ENCODE measurements around the gene MACF1.
A peak's percentile ranks its signal among the peaks of the same experiment; 100 is the strongest.
"Not testable (repeated sequence)": the region's sequence is repeated elsewhere in the genome, so short reads cannot be mapped to it uniquely, and the experiment has no call there.

The MACF1 gene

DNA sequence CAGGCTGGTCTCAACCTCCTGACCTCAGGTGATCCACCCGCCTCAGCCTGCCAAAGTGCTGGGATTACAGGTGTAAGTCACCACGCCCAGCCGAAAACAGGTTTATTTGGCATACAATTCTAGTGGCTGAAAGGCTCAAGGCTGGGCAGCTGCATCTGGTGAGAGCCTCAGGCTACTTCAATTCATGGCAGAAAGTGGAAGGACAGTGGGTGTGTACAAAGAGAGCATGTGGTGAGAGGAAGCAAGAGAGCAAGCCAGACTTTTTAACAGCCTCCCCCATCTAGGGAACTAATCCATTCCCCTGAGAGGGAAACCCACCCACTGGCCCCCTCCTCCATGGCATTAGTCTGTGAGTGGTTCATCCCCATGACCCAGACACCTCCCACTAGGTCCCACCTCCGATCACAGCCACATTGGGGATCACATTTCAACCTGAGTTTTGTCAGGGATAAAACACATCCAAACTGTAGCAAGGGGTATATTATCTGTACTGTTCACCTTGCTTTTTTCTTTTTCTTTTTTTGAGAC is 296.4 kb downstream of the MACF1 start:
- no peak for DNase-seq

DNA sequence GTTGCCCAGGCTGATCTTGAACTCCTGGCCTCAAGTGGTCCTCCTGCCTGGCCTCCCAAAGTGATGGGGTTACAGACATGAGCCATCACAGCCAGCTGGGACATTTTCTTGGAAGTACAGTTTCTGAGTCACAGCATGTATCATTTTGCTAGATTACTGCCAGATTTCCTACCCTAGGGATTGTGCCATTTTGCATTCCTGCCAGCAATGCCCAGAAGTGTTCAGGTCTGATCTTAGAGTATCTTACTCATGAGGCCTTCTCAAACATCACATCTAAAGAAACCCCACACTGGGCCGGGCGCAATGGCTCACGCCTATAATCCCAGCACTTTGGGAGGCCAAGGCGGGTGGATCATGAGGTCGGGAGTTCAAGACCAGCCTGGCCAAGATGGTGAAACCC is 297.2 kb downstream of the MACF1 start:
- no peak for DNase-seq

DNA sequence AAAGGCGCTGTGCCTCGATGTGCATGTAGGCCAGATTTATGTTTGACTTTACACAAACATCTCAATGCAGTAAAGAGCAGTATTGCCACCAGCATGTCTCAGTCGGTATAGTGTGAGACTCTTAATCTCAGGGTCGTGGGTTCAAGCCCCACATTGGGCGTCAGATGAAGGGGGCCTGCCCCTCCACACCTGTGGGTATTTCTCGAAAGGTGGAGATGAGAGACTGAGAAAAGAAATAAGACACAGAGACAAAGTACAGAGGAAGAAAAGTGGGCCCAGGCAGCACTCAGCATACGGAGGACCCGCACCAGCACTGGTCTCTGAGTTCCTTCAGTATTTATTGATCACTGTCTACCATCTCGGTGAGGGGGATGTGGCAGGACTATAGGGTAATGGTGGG is 299.9 kb downstream of the MACF1 start:
- not testable (repeated sequence) for DNase-seq

DNA sequence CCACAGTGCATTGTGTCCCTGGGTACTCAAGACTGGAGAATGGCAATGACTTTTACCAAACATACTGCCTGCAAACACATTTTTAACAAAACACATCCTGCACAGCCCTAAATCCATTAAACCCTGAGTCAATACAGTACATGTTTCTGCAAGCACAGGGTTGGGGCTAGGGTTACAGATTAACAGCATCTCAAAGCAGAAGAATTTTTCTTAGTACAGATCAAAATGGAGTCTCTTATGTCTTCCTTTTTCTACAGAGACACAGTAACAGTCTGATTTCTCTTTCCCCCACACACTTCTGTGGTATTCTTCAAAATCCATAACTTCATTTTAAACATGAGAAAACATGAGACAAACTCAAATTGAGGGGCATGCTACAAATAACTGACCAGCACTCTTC is 300.8 kb downstream of the MACF1 start:
- DNase-seq, result no peak

DNA sequence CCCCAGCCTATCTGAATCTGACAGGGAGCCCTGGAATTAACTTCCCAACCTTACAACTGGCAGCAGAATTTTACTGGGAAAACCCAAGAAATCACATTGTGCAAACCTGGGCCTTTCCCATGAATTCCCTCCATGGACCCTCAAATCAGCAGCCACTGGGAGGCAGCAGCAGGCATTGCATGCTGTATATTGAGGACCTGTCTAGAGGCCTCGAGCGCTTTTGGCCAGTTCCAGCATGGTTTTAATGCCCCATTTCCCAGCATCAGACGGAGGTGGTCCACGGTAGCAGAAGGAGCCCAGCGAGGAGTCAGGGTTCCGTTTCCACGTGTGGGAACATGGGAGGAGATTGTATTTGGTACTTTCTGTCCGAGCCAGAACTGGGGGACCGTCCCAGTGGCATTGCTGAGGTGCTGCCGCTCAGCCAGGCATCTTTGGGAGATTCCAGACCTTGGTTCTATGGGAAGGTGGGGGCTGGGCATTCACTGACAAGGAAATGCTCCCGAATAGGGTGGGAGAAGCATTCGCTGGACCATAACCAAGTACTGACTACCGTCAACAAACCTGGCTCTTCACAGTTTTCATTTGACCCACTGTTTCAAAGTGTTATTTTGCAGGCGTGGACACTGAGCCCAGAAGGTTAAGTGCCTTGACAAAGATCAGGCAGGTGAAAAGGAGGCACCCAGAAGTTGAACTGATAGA is 302.9 kb downstream of the MACF1 start:
- no peak for DNase-seq

DNA sequence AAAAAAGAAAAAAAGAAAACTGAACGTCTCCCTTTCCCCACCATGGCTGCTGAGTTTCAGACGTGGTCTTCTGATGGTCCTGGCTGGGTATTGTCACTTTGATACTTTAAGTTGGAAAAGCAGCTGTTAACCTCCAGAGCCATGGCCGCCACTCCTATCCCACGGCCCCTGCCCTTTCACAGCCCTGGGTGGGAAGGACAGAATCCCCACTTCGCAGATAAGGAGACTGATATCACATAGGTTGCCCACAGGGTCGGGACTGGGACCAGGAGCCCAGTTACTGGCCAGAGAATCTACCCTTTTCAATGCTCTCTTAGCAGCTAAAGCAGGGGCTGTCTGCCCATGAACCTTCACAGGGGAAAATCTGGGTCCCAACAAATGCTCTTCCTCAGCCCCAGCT is 303.8 kb downstream of the MACF1 start:
- DNase-seq, result no peak

DNA sequence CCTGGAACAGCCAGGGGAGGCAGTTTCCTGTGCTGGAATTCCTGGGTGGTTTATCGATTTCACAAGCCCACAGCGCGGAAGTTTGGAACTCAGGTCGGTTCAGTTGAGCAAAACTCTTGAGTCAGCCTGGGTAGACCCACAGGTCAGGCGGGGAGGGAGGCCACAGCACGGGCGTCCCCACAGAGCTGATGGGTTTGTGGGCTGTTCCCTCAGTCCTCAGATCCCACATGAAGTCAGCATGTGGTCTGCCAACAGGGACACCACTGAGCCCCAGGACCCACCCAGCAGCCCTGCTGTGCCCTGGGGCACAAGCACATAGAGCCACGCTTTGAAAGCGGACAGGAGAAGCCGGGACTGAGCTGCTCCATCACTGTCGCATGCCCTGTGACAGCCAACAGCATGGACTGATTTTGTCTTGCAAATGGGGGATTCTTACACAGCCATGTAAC is 304.4 kb downstream of the MACF1 start:
- no peak for DNase-seq

DNA sequence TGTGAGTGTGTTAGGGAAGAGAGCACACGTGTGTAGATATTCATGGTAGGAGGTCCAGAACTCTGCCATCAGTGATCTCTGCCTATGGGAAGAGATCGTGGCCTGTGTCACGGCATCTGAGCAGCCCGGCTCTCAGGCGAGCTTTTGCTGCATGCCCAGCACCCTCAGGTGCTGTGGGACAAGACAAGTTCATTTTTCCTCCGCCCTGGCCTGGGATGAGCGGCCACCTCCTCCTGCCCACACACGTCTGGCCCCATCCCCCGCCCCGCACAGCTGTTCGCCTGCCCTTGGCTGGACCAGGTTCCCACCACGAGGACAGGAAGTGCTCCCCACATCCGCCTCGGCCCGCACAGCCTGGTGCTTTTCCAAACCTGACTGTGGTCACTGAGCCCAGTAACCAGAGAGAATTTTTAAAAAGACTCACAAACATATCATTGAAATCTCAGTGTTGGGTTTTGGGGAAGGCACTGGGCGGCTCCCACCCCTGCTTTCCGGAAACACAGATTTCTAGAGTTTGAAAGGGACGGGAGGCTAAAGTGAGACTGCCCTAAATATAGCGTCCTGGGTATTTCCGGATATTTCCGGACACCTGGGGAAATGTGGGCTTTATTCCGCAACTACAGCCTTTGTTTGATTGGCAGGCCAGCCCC is 305.0 kb downstream of the MACF1 start:
- peak; percentile 20 for DNase-seq

DNA sequence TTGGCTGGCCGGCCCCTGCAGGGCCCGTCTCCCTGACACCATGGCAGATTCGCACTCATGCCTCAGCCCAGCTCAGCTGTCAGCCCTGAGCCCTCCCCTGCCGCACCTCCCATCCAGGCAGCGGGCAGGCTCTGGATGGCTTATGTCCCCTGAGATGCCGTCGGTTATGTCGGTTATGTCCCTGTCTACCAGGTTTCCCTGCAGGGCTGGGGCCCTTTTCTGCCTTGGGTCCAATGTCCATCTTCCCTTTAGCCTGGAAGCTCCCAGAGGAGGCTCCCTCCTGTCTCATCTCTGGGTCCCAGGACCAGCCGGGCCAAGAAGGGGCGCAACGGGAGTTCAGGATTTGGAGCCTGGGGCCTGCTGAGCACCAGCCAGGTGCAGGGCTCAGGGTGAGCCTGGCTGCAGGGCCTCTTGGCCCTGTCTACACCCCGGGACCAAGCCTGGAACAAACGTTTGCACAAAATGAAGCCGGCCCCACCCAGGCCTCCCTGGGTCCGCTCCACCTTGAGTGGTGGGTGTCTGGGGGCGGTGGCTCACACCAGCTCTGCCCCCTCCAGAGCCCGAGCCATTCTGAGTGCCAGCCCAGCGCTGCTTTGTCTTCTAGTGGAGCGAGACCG is 306.2 kb downstream of the MACF1 start:
- not testable (repeated sequence) for DNase-seq

DNA sequence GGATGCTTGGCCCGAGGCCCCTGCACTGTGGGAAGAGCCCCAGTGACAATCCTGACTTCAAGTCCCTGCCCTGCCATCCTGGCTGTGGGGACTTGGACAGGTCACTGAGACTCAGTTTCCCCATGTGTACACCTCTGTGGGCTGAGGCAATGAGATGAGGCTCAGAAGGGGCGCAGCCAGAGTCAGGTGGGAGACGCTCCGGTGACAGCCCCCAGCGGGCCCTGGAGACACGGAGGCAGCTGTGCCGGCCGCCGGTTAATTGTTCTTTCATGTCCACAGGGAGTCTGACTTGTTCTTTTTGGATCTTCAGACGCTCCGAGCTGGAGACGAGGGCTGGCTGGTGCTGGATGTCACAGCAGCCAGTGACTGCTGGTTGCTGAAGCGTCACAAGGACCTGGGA is 307.0 kb downstream of the MACF1 start:
- not testable (repeated sequence) for DNase-seq

DNA sequence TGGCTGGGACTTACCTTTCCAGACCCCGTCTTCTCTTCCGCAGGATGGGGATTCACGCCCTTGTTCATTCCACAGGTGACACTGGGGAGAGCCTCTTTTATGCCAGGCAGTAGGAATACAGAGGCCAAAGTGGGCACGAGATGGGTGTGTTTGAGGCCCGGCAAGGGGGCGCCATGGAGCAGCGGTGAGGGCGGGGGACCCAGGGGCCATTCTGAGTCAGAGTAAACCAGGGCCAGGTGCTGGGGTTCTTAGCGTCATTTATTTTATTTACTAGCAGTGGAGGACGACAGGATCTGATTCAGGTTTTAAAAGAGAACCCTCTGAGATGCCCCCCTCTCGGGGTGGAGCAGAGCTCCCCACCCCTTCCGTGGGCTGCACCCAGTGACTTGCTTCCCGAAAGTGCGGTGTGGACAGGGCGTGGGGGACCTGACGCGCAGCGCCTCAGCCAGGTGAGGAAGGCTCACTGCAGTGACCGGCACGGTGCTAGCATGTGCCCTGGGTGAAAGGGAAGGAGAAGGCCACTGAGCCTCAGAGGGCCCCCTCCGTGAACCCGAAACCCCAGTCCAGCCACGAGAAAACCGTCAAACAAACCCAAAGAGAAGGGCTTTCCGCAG is 307.8 kb downstream of the MACF1 start:
- not testable (repeated sequence) for DNase-seq

DNA sequence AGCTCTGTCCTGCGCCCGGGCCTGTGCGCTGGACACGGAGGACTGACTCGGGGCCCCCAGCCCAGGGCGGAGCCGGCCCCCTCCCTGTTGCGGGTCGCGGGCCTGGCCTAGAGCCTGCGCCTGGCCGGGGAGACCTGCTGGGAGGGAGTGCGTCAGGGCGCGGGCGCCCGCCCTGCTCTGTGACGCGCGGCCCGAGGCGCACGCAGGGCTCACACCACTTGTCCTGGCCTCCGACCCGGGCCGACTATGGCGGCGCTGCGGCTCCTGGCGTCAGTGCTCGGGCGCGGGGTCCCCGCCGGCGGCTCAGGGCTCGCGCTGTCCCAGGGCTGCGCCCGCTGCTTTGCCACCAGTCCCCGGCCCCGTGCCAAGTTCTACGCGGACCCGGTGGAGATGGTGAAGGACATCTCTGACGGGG is 310.2 kb downstream of the MACF1 start:
- not testable (repeated sequence) for DNase-seq

DNA sequence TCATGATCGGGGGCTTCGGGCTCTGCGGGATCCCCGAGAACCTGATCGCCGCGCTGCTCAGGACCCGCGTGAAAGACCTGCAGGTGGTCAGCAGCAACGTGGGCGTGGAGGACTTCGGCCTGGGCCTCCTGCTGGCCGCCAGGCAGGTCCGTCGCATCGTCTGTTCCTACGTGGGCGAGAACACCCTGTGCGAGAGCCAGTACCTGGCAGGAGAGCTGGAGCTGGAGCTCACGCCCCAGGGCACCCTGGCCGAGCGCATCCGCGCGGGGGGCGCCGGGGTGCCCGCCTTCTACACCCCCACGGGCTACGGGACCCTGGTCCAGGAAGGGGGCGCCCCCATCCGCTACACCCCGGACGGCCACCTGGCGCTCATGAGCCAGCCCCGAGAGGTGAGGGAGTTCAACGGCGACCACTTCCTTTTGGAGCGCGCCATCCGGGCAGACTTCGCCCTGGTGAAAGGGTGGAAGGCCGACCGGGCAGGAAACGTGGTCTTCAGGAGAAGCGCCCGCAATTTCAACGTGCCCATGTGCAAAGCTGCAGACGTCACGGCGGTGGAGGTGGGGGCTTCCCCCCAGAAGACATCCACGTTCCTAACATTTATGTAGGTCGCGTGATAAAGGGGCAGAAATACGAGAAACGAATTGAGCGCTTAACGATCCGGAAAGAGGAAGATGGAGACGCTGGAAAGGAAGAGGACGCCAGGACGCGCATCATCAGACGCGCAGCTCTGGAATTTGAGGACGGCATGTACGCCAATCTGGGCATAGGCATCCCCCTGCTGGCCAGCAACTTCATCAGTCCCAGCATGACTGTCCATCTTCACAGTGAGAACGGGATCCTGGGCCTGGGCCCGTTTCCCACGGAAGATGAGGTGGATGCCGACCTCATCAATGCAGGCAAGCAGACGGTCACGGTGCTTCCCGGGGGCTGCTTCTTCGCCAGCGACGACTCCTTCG is 310.9 kb downstream of the MACF1 start:
- not testable (repeated sequence) for DNase-seq

DNA sequence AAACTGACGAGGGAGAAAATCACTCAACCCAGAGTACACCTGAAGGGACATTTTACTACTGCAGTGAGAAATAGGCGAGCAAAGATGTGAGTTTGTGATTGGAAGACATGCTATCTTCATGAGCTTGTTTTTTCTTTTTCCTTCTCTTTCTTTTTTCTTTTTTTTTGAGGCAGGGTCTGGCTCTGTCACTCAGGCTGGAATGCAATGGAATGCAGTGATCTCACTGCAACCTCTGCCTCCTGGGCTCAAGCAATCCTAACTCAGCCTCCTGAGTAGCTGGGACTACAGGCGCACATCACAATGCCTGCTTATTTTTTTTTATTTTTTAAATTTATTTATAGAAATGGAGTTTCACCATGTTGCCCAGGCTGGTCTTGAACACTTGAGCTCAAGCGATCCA is 312.3 kb downstream of the MACF1 start:
- not testable (repeated sequence) for DNase-seq

DNA sequence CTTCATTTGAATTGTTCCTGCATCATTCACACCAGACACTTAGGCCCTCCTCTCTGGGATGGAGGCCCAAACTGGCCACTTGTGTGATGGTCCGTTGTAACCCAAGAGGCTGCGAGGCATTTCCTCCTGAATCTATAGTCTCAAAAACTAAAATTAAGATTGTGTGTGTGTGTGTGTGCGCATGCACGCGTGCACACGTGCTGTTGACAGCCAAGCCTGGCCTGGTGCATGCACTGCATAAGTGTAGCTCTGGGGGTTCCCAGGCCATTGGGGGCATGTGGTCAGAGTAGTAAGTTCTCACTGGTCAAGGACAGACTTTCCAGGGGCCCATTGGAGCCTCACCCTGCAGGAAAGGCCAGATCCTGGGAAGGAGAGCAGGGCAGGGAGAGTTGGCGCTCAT is 313.4 kb downstream of the MACF1 start:
- DNase-seq, result not testable (repeated sequence)

DNA sequence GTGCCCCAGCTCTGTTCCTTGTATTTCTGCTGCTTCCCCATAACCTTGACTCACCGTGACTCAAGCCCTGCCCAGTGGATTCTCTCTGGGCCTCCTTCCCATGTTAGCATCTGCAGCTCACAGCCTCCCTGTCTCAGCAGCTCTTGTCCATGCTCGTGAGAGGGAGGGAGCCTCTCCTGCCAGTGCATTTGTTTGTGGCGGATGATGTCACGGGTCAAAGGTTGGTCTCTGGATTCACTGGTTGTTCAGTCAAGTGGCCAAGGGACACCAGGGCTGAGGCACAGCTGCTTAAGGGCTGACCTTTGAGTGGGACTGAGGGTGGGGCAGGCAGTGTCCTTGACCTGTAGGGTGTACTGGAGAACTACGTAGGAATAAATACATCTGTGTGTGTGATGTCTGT is 314.9 kb downstream of the MACF1 start:
- DNase-seq, result not testable (repeated sequence)

DNA sequence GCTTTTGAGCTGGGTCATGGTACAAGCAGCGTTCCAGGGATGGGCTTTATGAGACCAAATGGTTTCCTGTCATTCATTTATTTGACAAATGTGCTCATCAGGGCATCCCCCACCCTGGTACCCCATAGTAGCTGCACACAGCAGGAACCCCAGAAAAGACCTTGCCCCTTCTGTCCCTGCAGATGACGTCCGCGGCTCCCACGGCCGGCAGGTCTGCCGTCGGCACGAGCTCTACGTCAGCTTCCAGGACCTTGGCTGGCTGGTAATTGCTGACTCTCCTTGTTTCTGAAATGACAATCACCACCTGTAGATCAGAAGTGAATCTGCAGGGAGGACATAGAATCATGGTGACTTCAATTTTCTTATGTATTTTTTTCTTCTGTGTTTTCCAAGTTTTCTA is 317.7 kb downstream of the MACF1 start:
- DNase-seq, result not testable (repeated sequence)

DNA sequence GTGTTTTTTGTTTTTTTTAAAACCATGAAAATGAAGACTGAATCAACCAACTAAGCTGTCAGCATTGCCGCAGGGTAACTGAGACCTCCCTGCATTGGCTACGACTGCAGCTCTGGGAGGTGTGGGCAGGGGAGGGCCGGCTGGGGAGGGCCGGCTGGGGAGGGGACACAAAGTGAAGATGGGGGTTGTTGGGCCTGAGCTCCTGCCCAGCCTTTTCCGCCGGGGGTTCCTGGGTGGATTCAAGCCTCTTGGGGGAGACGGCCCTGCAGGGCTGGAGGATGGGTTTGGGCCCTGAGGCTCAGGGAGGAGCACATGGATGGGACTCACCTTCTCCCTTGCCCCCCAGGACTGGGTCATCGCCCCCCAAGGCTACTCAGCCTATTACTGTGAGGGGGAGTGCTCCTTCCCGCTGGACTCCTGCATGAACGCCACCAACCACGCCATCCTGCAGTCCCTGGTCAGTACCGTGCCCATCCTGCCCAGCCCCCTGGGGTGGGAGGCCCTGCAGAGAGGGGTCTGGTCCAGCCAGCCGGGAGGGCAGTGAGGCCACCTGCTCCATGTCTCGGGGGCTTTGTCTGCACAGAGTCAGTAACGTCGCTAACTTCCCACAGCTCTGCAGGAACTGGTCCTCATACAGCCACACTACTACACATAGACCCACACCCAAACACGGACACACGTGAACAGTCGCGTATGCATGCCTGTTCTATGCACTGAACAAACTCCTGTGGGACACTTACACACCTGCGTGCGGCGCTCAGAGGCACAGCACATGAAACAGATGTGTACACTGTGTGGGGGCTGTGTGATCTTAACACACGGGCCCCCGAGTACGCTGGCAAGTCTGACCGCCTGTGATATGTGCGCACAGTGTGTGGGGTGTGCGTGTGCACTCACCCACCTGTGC is 318.4 kb downstream of the MACF1 start:
- no peak for DNase-seq

DNA sequence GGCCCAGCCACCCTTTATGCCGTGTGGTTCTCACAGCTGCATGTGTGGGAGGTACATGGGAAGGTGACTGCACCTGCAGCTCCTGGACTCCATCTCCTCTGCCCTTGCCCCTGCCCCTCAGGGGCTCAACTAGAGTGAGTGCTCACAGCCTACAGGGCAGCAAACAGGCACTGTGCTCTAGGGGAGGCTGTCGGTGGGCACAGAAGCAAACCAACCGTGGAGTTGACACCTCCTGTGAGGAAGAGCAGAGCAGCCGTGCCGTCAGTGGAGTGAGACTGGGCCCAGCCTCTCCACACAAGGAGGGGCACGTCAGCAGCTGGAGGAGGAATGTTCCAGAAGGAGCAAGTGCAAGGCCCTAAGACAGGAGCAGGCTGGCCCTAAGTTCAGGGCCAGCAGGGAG is 319.7 kb downstream of the MACF1 start:
- DNase-seq, result no peak

DNA sequence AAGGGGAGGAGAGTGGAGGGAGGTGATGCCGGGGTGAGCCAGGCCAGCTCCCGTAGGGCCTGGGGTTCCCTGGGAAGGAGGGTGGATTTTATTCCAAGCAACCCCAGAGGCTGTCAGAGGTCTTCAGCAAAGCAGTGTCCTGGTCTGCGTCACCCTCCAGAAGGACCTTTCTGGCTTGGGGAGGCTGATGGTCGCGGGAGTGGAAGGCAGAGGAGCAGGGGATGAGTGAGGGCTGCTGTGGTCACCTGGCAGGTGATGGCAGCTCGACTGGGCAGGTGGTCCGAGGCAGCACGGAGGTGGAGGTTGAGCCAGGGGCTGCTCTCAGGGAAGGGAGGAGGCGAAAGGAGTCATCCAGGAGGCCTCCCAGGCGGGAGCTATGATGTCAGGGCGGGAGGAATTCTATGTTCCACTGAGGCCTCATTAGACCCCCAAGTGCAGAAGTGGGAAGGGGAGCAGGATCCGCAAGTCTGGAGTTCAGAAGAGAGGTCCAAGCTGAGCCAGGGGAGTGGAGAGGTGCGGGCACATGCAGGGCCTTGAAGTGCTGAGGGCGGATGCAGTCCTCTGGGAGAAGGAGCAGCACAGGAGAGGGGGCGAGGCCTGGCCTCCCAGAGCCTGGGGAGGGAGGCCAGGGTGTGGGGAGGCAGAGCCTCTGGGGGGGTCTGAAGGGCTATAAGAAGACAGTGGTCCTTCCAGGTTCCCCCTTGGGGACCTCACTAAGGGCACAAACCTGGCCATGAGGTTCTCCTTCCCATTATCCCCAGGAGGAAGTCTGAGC is 320.3 kb downstream of the MACF1 start:
- DNase-seq, result no peak
